Parathyroid adenoma (tissue), 2 donors: ENCODE data around the gene SPAG9.
A peak's percentile ranks its signal among the peaks of the same experiment; 100 is the strongest.
"Not testable (repeated sequence)": the region's sequence is repeated elsewhere in the genome, so short reads cannot be mapped to it uniquely, and the experiment has no call there.

ENCODE experiments used
- H2AFZ ChIP-seq: fragments of 300-600 bp; sonication (generic); one replicate; pipeline ENCODE4 v1.7.0; 2017; ENCODE audit warnings: antibody characterized with exemption, mild to moderate bottlenecking
- H3K27ac ChIP-seq: fragments of 300-600 bp; sonication (generic); one replicate; pipeline ENCODE4 v1.7.0; 2017
- H3K27me3 ChIP-seq: fragments of 300-600 bp; sonication (generic); one replicate; pipeline ENCODE4 v1.7.0; 2017; ENCODE audit warnings: low read length; ENCODE audit not compliant: control insufficient read depth, insufficient read depth
- H3K36me3 ChIP-seq: fragments of 300-600 bp; sonication (generic); one replicate; pipeline ENCODE4 v1.7.0; 2017; ENCODE audit warnings: low read length; ENCODE audit not compliant: control insufficient read depth, insufficient read depth
- H3K4me1 ChIP-seq: fragments of 300-600 bp; sonication (generic); one replicate; pipeline ENCODE4 v1.7.0; 2017; ENCODE audit warnings: control low read depth
- H3K4me2 ChIP-seq: fragments of 300-600 bp; sonication (generic); one replicate; pipeline ENCODE4 v1.7.0; 2017; ENCODE audit warnings: low read length
- H3K4me3 ChIP-seq: fragments of 300-600 bp; sonication (generic); one replicate; pipeline ENCODE4 v1.7.0; 2017; ENCODE audit warnings: low read depth, low read length
- H3K79me2 ChIP-seq: fragments of 300-600 bp; sonication (generic); one replicate; pipeline ENCODE4 v1.7.0; 2017; ENCODE audit warnings: control low read depth
- H3K9ac ChIP-seq: fragments of 300-600 bp; sonication (generic); one replicate; pipeline ENCODE4 v1.7.0; 2017; ENCODE audit warnings: mild to moderate bottlenecking
- H3K9me3 ChIP-seq: fragments of 300-600 bp; sonication (generic); one replicate; pipeline ENCODE4 v1.7.0; 2017; ENCODE audit warnings: low read length; ENCODE audit not compliant: control insufficient read depth
- TF ChIP-seq, protein P1 (sequence below): fragments of 300-600 bp; sonication (generic); IDR thresholded peaks from one replicate; pipeline ENCODE4 v1.7.0; 2017; ENCODE audit warnings: antibody characterized with exemption, mild to moderate bottlenecking
- donor health status: primary hyperparathyroidism.

SPAG9 gene

DNA sequence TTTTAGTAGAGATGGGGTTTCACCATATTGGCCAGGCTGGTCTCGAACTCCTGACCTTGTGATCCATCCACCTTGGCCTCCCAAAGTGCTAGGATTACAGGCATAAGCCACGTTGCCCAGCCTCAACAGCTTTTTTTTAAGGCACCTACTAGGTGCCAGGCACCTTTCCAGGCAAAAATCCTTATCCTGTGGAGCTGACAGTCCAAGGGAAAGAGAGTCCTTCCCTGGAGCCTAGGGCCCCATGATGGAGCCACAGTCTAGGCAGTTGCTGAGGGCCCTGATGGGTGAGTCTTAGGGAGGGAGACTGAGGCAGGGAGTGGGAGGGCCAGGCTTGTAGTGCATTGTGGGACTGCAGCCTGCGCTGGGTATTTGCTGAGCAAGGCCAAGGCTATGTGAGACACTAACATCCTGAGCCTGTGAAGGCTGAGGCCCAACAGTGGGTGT, 174.9 kb downstream of the SPAG9 start:
- H3K4me1 ChIP-seq: peaks cover 61% of the 10 kb centered on the region
- H3K9me3 ChIP-seq: no peaks in the 10 kb centered on the region
- H3K27ac ChIP-seq: peak overlapping the region; percentile 98
- H3K4me2 ChIP-seq: no peak overlapping the region
- H3K9ac ChIP-seq: no peak overlapping the region
- H3K4me3 ChIP-seq: no peak overlapping the region
- no peaks in the 10 kb centered on the region for H3K27me3 ChIP-seq
- H3K79me2 ChIP-seq: no peaks in the 10 kb centered on the region
- TF ChIP-seq, protein P1, sequence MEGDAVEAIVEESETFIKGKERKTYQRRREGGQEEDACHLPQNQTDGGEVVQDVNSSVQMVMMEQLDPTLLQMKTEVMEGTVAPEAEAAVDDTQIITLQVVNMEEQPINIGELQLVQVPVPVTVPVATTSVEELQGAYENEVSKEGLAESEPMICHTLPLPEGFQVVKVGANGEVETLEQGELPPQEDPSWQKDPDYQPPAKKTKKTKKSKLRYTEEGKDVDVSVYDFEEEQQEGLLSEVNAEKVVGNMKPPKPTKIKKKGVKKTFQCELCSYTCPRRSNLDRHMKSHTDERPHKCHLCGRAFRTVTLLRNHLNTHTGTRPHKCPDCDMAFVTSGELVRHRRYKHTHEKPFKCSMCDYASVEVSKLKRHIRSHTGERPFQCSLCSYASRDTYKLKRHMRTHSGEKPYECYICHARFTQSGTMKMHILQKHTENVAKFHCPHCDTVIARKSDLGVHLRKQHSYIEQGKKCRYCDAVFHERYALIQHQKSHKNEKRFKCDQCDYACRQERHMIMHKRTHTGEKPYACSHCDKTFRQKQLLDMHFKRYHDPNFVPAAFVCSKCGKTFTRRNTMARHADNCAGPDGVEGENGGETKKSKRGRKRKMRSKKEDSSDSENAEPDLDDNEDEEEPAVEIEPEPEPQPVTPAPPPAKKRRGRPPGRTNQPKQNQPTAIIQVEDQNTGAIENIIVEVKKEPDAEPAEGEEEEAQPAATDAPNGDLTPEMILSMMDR: no peak
- no peaks in the 10 kb centered on the region for H3K36me3 ChIP-seq
- H2AFZ ChIP-seq: no peak overlapping the region

DNA sequence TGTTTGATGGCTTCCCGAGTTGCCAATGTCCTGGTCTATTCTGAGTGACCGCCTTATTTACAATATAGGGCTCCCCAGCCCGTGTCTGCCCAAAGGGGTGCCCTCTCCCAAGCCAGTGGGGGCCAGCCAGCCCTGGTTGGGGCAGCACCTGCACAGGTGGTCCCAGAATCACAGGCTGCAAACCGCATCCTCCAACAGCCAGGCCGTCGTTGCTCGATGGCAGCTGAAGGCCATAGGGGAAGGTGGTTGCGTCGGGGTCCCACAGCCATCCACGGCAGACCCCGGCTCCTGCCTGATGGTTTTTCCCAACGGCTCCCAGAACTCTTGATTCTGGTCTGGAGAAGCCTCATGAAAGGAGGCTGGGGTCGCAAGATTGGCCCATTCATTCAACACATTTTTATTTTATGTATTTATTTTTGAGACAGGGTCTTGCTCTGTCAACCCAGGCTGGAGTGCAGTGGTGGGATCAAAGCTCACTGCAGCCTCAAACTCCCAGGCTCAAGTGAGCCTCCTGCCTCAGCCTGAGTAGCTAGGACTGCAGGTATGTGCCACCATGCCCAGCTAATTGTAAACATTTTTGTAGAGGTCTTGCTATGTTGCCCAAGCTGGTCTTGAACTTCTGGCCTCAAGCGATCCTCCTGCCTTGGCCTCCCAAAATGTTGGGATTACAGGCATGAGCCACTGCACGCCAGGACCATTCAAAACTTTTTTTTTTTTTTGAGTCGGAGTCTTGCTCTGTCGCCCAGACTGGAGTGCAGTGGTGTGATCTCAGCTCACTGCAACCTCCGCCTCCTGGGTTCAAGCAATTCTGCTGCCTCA, 175.6 kb downstream of the SPAG9 start:
- H2AFZ ChIP-seq: peak overlapping the region; percentile 7
- no peaks in the 10 kb centered on the region for H3K79me2 ChIP-seq
- H3K27ac ChIP-seq: peak overlapping the region; percentile 98
- peak overlapping the region; percentile 67 for H3K4me2 ChIP-seq
- H3K27me3 ChIP-seq: no peaks in the 10 kb centered on the region
- H3K36me3 ChIP-seq: no peaks in the 10 kb centered on the region
- H3K9me3 ChIP-seq: no peaks in the 10 kb centered on the region
- no peak overlapping the region for H3K4me3 ChIP-seq
- no peak overlapping the region for H3K9ac ChIP-seq
- peaks cover 57% of the 10 kb centered on the region for H3K4me1 ChIP-seq
- TF ChIP-seq, protein P1: no peak

DNA sequence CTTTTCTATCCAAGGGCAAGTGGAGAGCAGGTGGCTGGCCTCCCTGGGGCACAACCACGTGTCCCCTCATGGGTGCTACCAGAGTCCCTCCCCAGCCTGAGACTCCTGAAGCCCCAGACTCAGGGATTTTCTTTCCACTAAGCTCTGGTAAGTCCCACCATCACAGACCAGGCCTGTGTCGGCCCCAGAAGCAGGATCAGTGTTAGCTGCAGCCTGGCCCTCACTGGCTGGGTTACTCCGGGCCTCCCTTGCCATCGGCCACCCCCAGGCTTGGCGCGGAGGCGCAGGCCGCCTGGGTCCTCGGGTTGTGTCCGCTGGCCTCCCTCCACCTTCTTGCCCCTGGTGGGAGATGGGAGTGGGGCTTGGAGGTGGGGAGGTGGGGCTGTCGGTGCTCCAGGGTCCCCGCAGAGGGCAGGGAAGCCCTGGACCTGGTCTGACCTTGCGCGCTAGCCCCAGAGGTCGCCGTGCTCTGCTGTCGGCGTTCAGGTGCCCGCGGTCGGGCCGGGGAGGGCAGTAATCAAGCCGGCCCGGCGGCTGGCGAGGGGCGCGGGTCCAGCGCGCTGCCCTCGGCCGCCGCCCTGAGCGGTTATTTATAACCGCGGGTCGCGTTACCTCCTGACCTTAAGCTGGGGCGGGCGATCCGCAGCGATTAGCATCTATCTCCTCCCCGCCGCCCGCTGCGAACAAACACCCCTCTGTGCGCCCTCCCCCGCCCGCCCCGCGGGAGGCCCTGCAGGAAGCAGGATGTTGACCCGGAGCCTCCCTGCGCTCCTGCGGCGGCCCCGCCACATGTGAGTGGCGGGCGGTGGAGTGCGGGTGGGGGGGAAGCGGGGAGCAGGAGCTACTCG, 176.4 kb downstream of the SPAG9 start:
- Histone ChIP-seq H3K9me3 (no peaks in the 10 kb centered on the region), H3K27me3 (no peaks in the 10 kb centered on the region), H3K36me3 (no peaks in the 10 kb centered on the region), H2AFZ (peak overlapping the region; percentile 28), H3K4me3 (peak overlapping the region; percentile 91), H3K4me2 (peak overlapping the region; percentile 97), H3K79me2 (no peaks in the 10 kb centered on the region), H3K9ac (peak overlapping the region; percentile 97), H3K4me1 (peaks cover 57% of the 10 kb centered on the region), H3K27ac (peak overlapping the region; percentile 98)
- TF ChIP-seq, protein P1: peak; percentile 14

DNA sequence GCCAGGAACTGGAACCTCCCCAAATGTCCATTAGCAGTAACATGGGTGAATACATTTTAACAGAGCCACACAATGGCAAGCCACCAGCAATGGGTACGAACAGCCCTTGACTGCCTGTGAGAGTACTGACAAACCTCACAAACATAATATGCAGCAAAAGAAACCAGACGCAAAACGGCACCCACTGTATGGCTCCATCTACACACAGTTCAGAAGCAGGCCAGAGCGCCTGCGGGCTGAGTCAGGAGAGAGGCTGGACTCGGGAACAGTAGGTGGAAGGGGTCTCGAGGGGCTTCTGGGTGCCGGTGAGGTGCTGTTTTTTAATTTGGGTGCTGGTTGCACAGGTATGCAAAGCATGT, 177.1 kb downstream of the SPAG9 start:
- no peak overlapping the region for H2AFZ ChIP-seq
- H3K27ac ChIP-seq: peak overlapping the region; percentile 98
- H3K79me2 ChIP-seq: peaks cover 4% of the 10 kb centered on the region
- H3K4me2 ChIP-seq: peak overlapping the region; percentile 97
- no peaks in the 10 kb centered on the region for H3K36me3 ChIP-seq
- H3K4me3 ChIP-seq: peak overlapping the region; percentile 91
- TF ChIP-seq, protein P1: no peak
- H3K9ac ChIP-seq: peak overlapping the region; percentile 97
- no peaks in the 10 kb centered on the region for H3K27me3 ChIP-seq
- peaks cover 53% of the 10 kb centered on the region for H3K4me1 ChIP-seq
- H3K9me3 ChIP-seq: no peaks in the 10 kb centered on the region

DNA sequence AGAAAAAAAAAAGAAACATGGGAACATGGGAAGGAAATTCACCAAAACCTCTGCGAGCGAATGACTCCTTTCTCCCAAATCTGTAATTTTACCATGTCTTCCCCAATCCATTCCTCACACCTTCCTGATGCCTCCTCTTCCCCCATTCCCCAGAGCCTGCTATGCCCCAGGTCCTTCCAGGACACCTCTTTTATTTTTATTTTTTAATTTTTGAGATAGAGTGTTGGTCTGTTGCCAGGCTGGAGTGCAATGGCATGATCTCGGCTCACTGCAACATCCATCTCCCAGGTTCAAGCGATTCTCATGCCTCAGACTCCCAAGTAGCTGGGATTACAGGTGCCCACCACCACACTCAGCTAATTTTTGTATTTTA, 179.0 kb downstream of the SPAG9 start:
- not testable (repeated sequence) for H3K79me2 ChIP-seq, H3K9ac ChIP-seq, H3K4me2 ChIP-seq, H2AFZ ChIP-seq, H3K4me3 ChIP-seq, H3K9me3 ChIP-seq, H3K27me3 ChIP-seq, H3K36me3 ChIP-seq
- H3K4me1 ChIP-seq: peaks cover 37% of the 10 kb centered on the region
- peak overlapping the region; percentile 98 for H3K27ac ChIP-seq
